HG03196 (cell line): ENCODE data around the gene PCNP.
"Not testable (repeated sequence)": the region's sequence is repeated elsewhere in the genome, so short reads cannot be mapped to it uniquely, and the experiment has no call there.

Experiments
- ATAC-seq: cut with Tn5 transposase; IDR thresholded peaks from one replicate; pipeline ENCODE4 v1.9.1; 2021; ENCODE audit not compliant: unreplicated experiment

Gene PCNP

DNA sequence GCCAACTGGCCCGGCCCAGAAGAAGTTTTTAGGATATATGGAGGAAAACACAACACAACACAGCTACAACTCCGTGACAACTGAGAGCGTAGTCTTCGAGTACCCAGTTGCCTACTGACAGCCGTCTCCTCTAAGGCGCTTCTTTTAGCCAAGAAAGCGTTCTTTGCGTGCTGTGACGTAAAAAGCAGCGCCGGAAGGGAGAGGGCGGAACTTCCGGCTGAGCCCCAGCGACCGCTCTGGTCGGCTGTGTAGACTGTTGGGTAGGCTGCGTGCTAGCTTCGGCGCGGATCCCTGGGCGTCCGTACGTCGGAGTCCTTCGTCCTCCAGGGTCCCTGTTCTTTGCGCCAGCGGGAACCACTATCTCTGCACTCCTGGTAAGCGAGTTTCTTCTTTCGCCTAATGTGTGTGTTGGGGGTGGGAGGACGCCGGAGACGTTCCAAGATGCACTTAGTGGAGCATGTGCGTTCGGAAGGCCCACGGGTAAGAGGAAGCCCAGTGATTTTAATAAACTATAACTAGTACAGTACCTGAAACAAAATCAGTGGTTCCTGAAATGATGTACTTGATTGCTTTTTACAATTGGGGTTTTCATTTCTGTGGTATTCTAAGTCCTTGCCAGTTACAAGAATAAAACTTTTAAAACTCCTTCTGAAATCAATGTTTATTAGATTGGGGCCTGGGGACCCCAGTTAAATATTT is 12.2 kb upstream of the PCNP start, which contains the start of gene TRMT10C:
TSS of gene TRMT10C (plus strand) at position 239 of the 699 bp plus-strand sequence. CDS start 2,914 bp downstream, outside the sequence.
- ATAC-seq = peak; percentile 100

DNA sequence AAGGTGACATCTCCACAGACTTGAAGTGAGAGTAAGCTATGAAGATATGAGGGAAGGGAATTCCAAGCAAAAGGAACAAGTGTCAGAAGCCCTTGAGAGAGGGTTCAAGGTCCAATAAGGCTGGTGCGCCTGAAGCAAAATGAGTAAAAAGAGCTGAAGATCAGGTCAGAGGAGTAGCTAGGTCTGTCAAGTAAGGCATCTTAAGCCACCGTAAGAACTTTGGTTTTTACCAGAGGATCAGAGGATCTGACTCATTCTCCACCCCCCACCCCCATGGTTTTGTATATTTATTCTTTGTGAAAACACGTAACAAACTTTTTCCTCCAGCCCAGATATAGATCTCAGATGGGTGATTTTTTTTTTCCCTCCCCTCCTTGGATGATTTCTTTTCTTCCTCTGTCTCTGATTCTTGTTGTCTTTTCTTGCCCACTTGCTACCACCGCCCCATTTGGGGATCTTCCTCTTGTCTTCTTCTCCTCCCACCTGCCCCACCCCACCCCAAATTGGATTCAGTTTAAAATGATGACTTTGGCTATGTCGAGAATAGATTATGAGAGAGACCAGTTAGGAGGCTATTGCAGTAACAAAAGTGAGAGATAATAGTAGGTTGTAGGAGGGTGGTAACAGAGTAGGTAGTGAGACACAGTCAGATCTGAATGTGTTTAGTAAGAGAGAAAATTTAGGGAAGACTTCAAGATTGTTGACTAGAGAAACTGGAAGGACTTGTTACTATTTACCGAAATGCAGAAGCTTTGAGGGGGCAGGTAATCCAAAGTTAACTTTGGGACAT is 6.3 kb upstream of the PCNP start:
- no peak for ATAC-seq

DNA sequence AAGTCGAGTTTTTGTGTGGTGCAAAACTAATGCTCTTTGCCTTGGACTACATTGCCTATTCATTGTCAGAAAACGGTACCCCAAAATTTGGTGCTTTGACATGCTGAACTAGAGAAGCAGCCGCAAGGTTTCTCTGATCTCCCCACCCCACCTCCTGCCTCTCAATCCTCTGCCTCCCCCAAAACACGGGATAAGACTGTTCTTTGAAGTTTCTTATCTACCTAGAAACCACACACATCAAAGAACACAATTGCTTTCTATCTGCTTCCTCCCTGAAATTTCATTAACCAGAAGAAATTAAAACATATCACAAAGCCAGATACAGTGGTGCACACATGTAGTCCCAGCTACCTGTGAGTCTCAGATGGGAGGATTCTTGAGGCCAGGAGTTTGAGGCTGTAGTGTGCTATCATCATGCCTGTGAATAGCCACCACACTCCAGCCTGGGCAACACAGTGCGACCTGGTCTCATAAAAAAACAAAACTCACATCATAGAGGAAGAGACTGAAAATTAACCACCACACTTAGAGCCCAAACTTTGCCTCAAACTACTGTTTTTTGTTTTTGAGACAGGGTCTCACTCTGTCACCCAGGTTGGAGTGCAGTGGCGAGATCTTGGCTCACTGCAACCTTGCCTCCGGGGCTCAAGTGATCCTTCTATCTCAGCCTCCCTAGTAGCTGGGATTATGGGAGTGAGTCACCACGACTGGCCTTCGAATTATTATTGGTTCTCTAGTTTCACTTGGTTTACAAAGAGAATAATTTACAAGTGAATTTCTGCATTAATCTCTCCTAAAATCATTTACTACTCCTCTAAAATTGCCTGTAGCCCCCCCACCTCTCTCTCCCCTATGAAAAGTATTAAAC is 2.7 kb upstream of the PCNP start:
- ATAC-seq = no peak

DNA sequence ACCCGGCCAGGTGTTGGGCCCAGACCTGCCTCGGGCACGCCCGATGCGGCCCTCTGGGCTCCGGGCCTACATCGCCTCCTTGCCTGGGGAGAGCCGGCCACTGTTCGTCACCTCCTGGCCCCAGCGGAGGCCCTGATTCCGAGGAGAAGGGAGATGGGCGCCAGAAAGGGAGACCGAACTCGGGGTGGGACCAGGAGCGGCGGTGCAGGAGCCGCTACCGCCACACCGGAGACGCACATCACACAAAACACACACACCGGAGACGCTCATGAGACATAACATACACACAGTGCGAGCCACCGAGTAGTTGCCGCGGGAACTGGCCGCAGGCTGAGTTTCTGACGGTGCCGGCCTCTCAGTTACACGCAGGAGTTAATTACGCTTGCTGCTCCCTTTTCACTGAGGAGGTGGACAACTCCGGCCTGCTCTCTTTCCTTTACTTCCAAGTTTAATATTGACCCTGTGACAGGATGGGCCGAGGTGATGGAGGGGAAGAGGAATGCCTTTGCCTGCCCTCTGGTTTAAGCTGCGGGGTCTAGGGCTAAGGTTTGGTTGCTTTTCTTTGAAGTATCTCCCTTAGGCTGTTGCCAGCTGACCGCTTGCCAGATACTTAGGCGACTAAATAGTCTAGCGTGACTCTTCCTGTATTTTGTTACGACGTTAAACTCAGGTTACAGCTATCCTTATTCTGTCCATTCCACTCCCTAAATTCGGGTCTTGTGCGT is 570 bp downstream of the PCNP start:
- ATAC-seq = peak; percentile 39

DNA sequence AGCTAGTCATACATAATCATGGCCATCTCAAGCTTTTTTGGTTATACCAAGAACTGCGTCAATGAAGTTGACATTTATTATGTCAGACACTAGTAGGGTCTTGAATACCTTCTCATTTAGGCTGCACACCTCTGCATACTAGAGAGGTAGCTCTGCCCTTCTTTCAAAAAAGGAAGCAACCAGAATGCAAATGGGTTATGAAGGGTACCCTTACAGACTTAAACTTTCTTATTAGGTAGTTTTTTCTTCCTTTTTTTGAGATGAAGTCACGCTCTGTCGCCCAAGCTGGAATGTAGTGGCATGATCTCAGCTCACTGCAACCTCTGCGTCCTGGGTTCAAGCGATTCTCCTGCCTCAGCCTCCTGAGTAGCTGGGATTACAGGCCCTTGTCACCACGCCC is 3.3 kb downstream of the PCNP start:
- ATAC-seq = no peak

DNA sequence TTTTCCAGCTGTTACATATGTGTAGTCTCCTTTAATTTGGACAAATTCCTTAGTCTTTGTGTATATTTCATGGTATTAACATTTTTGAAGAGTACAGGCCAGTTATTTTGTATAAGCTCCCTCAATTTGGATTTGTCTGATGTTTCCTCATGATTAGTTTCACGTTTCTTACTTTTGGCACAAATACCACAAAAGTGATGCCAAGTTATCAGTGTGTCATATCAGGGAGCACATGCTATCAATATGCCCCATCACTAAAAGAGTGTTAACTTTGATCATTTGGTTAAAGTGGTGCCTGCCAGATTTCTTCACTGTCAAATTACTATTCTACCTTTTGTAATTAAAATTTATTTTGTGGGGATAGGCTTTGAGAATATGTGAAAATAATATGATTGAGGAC is 14.6 kb downstream of the PCNP start:
- no peak for ATAC-seq

DNA sequence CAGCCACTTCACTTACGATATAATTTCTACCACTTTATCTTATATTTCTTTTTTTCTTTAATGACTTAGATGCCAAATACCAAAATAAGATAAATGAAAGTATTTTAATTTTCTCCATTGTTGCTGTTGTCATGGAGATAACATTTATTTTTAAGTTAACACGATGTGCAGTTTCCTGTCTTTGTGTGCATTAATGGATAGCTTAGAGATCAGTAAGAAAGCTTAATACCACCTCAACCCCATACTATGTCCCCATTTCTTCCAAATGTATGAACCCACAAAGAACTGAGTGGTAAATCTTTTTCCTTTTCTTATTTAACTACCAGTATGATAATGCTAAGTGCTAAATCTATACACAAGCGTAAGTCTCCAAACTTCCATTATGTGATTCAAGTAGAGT is 17.1 kb downstream of the PCNP start:
- no peak for ATAC-seq

DNA sequence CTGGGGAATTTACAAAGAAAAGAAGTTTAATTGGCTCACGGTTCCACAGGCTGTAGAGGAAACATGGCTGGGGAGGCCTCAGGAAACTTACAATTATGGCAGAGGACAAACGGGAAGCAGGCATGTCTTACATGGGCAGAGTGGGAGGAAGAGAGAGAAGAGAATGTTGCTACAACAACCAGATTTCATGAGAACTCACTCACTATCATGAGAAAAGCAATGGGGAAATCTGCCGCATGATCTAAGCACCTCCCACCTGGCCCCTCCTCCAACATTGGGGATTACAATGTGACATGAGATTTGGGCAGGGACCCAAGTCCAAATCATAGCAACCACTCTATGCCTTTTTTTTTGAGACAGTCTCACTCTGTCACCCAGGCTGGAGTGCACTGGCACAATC is 28.8 kb downstream of the PCNP start:
- ATAC-seq = no peak

DNA sequence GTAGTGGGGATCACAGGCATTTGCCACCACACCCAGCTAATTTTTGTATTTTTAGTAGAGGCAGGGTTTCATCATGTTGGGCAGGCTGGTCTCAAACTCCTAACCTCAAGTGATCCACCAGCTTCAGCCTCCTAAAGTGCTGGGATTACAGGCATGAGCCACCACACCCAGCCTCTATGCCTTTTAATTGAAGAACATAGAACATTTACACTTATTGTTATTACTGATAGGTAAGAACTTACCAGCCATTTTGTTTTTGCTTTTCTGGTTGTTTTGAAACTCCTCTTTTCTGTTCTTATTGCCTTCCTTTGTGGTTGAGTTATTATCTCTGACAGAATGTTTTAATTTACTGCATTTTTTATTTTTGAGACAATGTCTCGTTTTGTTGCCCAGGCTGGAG is 29.2 kb downstream of the PCNP start:
- no peak for ATAC-seq

DNA sequence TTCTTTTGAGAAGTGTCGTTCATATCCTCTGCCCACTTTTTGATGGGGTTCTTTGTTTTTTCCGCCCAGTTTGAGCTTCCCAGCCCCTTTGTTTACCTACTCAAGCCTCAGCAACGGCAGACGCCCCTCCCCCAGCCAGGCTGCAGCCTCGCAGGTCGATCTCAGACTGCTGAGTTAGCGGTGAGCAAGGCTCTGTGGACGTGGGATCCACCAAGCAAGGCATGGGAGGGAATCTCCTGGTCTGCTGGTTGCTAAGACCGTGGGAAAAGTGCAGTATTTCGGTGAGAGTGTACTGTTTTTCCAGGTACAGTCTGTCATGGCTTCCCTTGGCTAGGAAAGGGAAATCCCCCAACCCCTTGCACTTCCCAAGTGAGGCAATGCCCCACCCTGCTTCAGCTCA is 31.4 kb downstream of the PCNP start:
- not testable (repeated sequence) for ATAC-seq

DNA sequence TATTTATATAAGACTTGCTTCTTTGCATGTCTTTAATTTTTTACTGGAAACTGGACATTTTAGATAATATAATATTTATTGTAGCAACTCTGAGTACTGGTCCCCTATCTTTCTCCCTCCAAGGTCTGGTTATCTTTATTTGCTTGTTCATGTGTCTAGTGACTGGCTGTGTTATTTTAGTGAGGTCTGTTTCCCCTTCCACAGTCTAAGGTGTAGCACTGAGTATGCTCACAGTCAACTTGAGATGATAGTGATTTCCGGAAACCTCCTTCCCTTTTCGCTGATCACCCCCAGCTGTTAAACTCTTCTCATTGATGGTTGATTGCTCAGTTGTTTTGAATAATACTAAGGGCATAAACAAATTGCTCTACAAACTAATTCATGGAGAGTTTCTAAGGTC is 37.0 kb downstream of the PCNP start:
- no peak for ATAC-seq

DNA sequence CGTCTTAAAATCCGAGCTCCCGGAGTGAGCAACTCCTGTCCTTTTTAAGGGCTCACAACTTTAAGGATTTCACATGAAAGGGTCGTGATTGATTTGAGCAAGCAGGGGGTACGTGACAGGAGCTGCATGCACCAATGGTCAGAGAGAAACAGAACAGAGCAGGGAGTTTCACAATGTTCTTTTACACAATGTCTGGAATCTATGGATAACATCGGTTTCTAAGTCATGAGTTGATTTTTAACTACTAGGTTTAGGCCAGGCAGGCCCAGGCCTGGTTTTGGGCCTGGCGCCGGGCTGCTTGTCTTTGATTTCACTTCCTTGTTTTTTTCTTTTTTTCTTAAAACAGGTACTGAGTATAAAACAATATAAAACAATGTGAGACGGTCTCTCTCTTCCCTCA is 39.0 kb downstream of the PCNP start:
- not testable (repeated sequence) for ATAC-seq

DNA sequence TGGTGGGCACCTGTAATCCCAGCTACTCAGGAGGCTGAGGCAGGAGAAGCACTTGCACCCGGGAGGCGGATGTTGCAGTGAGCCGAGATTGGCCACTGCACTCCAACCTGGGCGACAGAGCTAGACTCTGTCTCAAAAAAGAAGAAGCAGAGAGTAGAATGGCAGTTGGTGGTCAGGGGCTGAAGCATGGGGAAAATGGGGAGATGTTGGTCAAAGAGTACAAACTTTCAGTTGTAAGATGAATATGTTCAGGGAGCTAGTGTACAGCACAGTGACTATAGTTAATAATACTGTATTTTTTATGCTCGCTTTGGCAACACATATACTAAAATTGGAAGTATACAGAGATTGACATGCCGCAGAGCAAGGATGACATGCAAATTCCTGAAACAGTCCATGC is 41.5 kb downstream of the PCNP start:
- ATAC-seq = no peak

DNA sequence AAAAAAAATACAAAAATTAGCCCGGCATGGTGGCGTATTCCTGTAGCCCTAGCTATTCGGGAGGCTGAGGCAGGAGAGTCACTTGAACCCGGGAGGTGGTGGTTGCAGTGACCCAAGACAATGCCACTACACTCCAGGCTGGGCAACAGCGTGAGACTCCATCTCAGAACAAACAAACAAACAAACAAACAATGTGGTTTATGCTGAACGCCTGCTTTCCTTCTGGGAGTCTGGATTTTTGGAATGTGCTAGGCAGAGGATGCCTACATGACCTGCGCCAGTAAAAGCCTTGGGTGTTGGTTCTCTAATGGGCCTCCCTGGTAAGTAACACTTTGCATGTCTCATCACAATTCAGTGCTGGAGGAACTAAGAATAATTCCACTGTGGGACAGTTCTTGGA is 43.5 kb downstream of the PCNP start:
- no peak for ATAC-seq

DNA sequence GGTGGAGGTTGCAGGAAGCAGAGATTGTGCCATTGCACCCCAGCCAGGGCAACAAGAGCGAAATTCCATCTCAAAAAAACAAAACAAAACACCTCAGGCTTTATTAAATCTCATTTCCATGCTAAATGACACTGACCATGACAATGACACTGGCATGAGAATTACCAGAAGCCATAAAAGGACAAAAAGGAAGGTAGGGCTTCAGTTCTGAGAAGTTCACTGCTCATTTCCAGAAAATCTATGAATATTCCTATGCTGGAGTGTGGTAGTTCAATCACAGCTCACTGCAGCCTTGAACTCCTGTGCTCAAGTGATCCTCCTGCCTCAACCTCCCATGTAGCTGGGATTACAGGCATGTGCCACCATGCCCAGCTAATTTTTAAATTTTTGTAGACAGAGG is 44.7 kb downstream of the PCNP start:
- no peak for ATAC-seq

DNA sequence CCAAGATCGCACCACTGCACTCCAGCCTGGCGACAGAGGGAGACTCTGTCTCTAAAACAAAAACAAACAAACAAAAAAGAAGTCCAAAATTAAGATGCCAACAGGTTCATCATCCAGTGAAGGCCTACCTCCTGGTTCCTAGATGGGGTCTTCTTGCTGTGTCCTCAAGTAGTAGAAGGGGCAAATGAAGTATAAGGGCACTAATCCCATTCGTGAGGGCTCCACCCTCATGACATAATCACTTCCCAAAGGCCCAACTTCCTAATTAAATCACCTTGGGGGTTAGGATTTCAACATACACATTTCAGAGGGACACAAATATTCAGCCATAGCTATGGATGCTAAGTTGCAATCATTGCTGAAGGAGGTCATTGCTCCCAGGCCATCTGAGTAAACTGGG is 45.8 kb downstream of the PCNP start:
- ATAC-seq = no peak

DNA sequence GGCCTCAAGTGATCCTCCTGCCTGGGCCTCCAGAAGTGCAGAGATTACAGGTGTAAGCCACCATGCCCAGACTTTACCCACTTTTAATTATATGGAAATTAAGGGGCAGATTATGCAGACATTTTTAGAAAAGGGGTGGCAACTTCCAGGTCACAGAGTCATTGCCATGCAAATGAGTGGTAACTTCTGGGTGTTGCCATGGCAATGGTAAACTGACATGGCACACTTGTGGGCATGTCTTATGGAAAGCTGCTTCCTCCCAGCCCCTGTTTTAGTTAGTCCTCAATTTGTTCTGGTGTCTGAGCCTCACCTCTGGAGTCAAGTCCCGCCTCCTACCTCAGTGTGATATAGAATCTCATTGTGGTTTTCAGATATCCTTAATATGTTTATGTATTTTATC is 49.7 kb downstream of the PCNP start:
- no peak for ATAC-seq

DNA sequence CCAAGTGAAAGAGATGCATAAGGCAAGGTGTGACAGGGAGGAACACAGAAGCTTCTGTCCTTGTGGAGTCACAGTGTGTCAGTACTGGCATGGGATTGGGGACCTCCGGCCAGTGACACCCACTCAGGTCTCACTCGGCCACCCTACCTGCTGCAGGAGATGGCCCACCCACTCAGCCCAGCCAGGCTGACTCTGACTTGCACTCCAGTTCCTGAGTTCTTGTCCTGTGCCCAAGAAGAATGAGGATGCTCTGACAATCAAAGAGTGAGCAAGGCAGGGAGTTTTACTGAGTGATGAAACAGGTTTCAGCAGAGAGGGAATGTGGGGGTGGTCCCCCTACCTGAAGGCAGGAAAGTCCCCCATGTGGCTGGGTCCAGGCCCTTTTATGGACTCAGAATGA is 50.9 kb downstream of the PCNP start:
- ATAC-seq = no peak

DNA sequence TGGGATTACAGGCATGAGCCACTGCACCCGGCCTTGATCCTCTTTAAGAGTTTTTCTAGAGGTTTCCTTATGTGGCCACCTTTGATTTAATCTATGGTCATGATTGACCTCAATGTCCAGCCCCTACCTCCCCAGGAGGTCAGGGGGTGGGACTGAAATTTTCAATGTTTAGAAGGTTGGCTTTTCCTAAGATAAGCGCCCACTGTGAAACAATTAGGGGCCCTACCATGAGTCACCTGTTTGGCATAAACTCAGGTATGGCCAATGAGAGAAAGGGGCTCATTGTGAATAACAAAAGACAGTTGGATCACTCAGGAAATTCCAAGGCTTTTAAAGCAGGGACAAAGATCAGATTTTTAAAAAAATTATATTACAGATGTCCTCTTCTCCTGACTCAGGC is 51.9 kb downstream of the PCNP start:
- ATAC-seq = no peak

DNA sequence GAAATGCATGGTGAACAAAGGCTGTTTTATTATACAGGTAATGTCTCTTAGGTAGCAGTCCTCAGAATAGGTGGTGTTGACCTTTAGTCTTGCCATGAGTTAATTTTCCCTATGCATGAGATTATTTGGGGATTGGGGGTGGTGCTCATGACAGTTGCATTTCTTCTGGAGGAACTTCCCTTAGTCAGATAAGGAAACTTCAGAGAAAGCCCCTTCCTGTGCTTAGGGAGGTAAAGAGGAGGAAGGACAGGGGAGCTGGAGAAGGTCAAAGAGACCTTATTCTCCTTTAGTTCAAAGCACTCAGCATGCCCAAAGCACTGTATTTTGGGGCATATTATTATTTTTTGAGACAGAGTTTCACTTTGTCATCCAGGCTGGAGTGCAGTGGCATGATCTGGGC is 55.2 kb downstream of the PCNP start:
- ATAC-seq = no peak
